Endometrial microvascular endothelial cells (primary cell): ENCODE results near the gene OOSP3. TPM values are rescaled to one million over a fixed set of nuclear protein-coding genes. Genes with fewer than 3 reads are reported as not detected.
"Not testable (repeated sequence)": the region's sequence is repeated elsewhere in the genome, so short reads cannot be mapped to it uniquely, and the experiment has no call there.

ENCODE experiments used
- in situ Hi-C: cut with HindIII; loops from 2 replicates; pipeline ENCODE4 v1.10.0; 2017; ENCODE audit warnings: low sequenced_read_pairs, low pct_unique_long_range_greater_than_20kb; ENCODE audit errors: inconsistent ontology term
- total RNA-seq: library from RNA; depleted of rRNA; stranded (reverse); fragments of >200 nt; gene quantifications from one replicate; pipeline ENCODE4 v1.2.3, GENCODE V29; 2015; ENCODE audit errors: inconsistent ontology term

OOSP3 gene
- total RNA-seq, 1 donor from 2014 or later, result not detected

DNA sequence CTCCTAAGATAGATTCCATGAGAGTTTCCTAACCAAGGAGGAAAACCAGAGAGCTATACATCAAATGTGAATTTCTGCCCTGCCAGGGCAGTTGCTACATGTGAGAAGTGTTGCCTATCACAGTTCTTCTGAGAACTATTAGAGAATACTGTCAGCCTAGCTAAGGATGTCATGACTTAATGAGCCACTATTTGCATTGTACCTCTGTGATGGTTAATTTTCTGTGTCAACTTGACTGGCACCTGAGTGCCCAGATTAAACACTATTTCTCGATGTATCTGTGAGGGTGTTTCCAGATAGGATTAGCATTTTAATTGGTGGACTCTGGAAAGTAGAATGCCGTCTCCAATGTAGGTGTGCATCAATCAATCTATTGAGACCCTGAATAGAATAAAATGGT, 10.6 kb upstream of the OOSP3 start:
- in situ Hi-C loops, result no loop called here

DNA sequence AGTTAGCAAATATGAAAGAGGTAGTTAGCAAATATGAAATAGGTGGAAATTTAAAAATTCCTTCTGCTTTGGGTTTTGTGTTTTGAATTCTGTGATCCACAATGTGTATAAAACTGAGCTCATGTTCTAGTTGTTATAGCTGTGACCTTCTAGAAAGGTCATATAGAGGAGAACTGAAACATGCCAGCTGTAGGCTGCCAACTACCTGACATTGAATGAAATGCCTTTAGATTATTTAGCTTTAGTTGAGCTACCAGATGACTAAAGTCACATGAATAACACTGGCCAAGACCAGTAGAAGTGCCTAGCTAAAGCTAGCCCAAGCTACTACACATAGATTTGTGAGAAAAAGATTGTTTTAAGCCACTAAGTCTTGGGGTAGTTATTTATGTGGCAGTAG, 6.5 kb upstream of the OOSP3 start:
- in situ Hi-C loops, result no loop called here

DNA sequence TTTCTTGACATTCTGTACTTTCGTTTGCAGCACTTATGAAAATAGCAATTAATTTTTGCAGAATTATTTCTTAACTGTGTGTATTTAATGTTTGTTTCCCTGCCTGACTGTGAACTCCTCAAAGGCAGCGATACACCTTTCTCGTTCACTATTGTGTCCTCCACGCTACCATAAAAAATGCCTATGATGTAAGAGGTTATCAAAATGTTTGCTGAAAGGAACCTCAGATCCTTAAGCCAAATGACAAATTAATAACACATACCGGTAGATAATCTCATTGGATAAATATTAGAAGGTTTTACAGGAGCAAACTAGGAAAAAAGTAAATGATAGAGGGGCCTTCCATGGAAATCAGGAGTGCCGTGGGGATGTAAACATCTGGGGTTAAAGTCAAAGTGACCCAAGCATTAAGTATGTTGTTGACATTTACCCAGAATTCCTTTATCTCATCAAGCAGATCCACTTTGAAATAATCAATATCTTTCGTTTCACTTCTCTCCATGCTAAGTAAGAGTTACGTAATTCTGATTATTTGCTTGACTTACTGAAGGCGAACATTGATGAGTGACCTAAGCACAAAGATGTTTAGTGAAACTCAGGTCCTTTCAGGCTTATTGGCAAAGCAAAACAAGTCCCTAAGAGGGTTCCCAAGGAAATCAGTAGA, 2.6 kb upstream of the OOSP3 start:
- in situ Hi-C loops, result no loop called here

DNA sequence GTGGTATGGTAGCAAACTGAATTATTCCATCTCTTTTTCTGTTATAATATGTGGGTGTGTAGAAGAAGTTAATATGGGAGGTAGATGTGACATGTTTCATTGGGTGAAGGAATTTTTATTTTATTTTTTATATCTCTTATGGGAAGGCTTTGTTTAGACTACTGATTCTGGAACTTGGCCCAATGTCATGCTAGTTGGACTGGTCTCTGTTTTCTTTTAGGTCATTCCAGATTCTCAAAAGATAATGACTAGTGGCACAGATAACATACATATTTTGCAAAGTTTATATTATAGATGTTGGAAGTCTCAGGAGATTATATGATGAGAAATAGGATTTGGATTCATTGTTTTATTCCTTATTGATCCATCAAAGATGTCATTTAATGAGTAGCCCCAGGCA, 1.3 kb upstream of the OOSP3 start:
- in situ Hi-C loops, result no loop called here

DNA sequence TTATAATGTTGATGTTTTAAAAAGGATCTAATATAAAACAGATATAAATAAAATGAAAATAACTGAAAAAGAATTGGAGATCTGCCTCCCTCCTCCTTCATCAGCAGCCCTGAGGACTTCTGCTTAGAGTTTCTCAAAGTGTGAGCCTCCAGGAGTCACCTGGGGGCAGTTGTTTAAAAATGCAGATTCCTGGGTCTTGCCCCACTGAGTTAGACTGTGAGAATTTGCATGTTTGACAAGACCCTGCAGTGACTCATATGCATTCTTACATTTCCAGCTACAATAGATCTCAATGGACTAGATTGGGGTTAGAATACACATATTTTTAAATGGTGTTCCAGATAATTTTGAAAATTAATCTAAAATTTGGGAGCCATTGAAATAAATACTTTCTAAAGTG, 798 bp upstream of the OOSP3 start:
- in situ Hi-C loops, result no loop called here

DNA sequence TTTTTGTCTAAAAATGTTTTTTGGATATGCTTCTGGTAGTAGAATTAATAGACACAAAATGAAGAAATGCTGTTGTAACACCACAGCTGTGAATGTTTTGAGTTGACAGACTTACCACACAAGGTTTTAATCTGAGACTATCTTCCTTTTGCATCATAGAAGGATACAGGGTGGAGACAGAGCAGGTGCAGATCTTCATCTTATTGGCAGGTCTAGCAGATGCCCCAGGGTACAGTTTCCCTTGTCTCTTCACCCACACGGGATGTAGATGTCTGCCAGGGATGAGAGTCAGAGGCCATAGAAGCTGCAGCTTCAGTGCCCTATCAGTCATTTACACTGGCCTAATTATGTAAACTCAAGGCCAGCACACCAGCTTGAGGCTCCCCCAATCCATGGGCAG, 985 bp downstream of the OOSP3 start:
- in situ Hi-C loops, result no loop called here

DNA sequence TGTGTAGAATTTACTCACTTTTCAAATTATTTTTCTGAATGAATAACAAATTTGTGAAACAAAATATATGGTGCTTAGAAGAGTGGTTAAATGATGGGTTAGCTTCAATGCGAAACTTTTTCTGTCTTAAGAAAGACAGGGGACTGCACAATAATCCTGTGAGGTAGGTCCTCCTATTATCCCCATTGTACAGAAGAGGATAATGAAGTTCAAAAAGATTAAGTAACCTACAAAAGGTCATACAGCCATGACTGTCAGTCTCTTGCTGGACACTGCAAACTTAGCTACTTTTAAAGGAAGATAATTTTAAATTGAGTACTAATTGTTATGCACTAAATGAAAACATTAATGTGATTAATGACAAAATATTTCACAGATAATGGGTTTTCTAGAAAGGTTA, 5.0 kb downstream of the OOSP3 start:
- in situ Hi-C loops, result no loop called here

DNA sequence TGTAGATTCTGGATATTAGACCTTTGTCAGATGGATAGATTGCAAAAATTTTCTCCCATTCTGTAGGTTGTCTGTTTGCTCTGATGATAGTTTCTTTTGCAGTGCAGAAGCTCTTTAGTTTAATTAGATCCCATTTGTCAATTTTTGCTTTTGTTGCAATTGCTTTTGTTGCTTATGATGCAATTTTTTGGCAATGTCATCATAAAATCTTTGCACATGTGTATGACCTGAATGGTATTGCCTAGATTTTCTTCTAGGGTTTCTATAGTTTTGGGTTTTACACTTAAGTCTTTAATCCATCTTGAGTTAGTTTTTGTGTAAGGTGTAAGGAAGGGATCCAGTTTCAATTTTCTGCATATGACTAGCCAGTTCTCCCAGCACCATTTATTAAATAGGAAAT, 8.6 kb downstream of the OOSP3 start:
- in situ Hi-C loops, result not testable (repeated sequence)

DNA sequence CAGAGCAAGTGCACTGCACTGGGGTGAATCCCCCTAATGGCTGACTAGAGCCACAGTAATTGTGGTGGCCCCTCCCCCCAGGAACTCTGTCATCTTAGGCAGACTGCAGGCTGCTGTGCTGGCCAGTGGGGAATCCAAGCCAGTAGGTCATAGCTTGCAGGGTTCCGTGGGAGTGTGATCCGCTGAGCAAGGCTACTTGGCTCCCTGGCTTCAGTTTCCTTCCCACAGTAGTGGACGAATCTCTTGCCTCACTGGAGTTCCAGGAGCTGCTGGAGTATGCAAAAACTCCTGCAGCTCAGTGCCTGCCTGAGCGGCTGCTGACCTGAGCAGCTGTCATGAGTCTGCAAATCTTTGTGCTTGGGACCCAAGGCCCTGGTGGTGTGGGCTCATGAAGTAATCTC, 13.2 kb downstream of the OOSP3 start:
- in situ Hi-C loops, result no loop called here

DNA sequence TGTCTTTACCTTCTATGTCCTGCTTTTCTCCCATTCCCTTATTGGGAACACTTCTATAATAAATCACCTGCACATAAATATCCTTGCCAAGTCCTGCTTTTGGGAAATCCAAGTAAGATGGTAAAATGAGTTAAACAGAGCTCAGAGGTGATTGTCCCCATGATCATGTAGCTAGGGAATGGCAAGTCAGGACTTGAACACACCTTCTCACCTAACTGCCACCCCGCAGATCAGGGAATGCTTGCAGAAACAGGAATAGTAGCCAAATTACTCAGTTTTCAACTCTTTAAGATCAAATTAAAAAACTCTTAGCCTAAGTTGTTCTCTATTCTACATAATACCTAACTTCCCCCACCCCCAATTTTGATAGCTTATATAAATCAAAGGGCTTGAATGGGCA, 16.0 kb downstream of the OOSP3 start:
- in situ Hi-C loops, result no loop called here

DNA sequence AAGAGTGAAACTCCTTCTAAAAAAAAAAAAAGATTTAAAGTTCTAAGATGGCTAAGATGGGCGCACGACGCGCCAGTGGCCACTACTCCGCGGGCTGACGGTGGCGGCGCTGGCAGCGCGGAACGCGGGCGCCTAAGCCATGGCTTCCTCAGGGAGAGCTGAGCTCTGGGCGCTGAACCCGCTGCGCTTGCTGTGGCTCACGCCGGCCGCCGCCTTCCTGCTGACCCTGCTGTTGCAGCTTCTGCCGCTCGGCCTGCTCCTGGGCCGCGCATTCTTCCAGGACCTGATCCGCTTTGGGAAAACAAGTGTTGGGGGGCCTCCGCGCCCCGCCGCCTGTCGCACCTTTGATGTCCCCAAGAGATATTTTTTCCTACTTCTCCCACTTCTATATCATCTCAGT, 19.5 kb downstream of the OOSP3 start:
- in situ Hi-C loops, result no loop called here

DNA sequence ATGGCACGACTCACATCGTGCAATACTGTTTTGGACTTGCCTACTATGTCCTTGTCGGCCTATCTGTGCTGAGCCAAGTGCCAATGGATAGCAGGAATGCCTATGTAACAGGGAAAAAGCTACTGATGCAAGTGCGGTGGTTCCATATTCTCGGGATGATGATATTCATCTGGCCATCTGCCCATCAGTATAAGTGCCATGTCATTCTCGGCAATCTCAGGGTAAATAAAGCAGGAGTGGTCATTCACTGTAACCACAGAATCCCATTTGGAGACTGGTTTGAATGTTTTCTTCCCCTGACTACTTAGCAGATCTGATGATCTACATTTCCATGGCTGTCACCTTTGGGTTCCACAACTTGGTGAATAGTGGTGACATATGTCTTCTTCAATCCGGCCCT, 20.1 kb downstream of the OOSP3 start:
- in situ Hi-C loops, result no loop called here

DNA sequence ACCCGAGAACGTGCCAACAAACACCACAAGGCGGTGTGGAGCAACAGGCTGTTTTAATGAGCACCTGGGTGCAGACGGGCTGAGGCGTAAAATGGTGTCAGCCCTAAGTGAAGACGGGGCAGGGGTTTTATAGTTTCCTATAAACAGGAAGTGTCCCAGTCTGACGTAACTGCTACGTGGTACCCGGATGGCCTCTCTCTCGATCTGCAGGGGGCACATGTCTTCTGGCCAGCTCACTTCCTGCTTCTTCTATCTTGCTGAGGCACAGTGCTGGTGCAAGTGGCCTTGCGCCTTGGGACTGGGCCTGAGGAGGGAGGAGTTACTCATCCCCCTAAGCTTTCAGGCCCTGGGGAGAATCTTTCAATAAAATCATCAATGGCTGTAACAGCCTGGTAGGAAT, 20.9 kb downstream of the OOSP3 start:
- in situ Hi-C loops, result no loop called here

DNA sequence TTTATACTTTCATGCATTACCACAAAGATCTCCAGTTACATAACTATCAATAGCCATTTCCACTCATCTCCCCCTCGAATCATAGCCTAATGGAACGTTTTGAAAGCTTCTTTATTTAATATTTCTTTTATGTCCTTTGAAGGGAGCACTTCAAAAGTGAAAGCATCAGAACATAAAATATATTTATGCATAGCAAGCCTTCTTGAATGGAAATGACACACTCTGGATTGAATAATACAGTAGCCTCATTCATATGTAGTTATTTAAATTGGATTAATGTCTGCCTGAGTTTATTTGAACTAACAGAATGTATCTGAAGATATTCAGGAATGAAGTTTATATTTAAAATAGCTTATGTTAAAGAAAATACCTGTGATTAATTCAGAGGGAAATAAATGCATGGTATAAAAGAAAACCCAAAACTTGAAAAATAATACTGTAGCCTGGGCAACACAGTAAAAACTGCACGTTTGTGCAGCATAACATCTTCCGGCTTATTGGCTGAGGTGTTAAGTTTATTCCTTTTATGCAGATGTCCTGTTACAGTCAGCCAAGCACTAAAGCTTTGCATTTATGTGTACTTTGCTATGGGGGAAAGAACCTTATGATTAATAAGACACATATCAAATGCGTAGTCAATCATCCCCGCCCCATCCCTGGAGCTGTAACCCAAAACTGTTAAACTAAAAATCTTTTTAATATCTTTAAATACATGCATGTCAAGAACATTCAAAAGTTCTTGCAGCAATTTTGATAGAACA, 22.0 kb downstream of the OOSP3 start:
- in situ Hi-C loops, result no loop called here

DNA sequence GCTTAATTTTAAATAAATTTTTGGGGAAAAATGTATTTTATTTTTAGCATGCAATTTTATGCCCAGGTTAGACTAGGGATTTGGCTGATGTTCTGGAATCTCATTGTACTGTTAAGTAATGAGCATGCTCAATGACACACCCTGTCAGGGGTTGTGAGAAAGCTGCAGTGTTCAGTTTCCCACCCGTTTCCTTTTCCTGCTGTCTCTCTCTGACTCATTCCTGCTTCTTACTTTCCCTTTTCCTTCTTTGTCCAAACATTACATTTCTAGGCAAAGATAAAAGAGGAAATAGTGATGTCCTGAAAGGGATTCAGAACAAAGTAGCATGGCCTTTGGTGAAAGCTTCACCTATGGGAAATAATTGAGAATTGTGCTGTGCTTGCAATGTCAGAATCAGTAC, 22.7 kb downstream of the OOSP3 start:
- in situ Hi-C loops, result no loop called here

DNA sequence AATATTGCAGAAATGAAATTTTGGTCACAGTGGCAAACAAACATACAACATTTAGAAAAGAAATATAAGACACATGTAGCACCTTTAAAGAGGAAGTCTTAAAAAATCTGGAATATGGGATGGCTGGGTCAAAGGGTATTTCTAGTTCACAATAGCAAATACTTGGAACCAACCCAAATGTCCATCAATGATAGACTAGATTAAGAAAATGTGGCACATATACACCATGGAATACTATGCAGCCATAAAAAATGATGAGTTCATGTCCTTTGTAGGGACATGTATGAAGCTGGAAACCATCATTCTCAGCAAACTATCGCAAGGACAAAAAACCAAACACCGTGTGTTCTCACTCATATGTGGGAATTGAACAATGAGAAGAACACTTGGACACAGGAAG, 25.0 kb downstream of the OOSP3 start:
- in situ Hi-C loops, result not testable (repeated sequence)

DNA sequence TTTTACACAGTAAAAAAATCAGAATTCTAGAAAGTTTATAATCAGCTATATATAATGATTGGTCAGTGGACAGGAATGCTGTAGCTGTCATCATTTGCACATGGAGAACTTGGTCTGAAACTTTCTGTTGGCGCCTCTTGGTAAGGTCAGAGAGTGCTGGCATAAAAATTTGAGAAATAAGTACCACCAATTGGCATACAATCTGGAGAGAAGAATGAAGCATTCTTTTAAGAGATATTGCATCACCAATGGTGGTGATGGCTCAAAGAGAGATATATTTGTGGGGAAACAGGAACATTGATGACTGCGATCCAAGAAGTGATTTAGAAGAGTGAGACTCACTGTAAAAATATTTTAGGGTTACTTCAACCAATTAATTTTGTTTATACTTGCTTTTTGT, 39.9 kb downstream of the OOSP3 start:
- in situ Hi-C loops, result no loop called here

DNA sequence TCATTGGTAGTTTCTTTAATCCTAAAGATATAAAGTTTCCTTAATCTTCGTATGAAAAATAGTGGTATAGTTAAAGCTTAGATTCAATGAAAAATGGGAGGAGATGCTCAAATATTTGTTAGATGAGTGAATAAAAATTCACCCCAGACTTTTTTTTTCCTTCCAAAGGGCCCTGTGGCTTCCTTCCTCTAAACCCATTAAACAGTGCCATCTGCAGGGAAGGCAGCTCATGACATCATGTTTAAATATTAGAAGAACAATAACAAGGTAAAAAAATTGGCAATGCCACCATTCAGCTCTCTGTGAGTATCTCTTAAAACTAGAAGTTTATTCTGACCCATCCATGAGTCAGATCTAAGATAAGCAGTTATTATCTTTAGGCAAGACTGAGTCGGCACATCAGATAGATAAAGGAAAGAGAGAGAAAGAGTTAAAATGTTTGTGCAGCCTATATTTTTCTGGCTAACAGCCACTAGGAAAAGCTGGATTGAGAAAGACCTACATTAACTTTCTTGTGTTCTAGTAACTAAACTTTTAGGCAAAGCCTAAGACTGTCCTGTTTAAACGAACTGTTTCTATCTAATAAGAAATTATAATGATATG, 40.5 kb downstream of the OOSP3 start:
- in situ Hi-C loops, result no loop called here

DNA sequence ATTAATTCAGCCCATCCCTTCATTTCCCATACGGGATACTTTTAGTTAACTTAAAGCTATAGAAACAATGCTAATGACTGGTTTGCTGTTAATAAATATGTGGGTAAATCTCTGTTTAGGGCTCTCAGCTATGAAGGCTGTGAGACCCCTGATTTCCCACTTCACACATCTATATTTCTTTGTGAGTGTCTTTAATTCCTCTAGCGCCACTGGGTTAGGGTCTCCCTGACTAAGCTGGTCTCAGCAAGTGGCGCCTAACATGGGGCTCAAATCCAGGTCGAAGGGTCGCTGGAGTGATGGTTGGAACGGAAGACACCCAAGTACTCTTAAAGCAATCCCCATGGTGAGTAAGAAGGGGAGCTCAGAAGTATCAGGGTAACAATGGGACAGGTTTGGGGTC, 45.2 kb downstream of the OOSP3 start:
- in situ Hi-C loops, result no loop called here

DNA sequence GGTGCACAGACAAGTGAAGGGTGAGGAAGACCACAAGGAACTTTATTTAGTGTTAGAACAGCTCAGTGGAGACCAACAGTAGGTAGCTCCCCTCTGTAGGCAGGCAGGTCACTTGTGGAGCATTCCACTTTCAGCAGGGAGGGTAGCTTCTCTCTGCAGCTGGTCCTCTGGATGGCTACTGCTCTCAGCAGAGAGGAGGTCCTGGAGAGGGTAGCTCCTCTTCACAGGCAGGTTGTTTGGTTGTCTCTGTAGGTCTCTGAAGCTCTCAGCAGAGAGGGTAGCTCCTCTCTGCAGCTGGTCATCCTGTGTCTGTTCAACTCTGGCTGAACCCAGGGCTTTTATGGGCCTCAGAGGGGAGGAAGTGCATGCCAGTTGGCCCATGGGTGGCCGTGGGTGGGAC, 53.1 kb downstream of the OOSP3 start:
- in situ Hi-C loops, result no loop called here
